ENCODE measurements around the gene MAPK14.

MAPK14 gene

GRCh38 chr6:36102853-36103252 lies 75.2 kb downstream of the MAPK14 start:
- no peak for DNase-seq (ENCODE audit: low read depth)

DNA sequence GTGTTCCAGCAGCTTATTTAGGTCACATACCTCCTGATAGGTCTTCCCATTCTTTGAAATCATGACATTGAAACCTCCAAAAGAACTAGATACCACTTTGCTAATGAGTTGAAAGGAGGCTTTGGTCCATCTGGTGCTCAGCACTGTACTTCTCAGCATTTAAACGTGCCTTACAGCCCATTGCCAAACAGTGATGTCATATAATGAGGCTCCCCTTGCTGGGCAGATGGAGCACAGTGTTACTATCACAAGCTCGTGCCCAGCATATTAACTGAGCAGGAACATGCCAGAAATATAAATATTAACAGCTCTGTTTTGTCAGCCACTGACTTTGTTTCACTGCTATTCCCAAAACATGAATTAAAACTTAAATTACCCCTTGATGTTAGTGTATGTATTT lies 77.2 kb downstream of the MAPK14 start:
- no peak for DNase-seq (ENCODE audit: low read depth)

- no peak for DNase-seq (ENCODE audit: low read depth)
These were observed 81.5 kb downstream of the MAPK14 start for GRCh38 chr6:36109092-36109491.

- DNase-seq (ENCODE audit: low read depth): no peak
These were observed 82.4 kb downstream of the MAPK14 start for GRCh38 chr6:36110050-36110449.

DNA sequence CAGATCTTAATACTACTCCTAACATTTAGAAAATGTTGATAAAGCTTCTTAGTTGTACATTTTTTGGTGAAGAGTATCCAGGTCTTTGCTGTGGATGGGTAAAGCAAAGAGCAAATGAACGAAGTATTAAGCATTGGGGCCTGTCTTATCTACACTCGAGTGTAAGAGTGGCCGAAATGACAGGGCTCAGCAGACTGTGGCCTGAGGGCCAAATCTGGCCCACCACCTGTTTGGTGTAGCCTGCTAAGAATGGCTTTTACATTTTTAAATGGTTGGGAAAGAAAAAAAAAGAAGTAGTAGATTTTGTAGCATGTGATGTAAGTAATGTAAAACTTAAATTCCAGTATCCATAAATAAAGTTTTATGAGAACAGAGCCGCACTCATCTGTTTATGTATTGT lies 83.3 kb downstream of the MAPK14 start:
- DNase-seq (ENCODE audit: low read depth): no peak

GRCh38 chr6:36111526-36111925 lies 83.9 kb downstream of the MAPK14 start:
- no peak for DNase-seq (ENCODE audit: low read depth)

DNA sequence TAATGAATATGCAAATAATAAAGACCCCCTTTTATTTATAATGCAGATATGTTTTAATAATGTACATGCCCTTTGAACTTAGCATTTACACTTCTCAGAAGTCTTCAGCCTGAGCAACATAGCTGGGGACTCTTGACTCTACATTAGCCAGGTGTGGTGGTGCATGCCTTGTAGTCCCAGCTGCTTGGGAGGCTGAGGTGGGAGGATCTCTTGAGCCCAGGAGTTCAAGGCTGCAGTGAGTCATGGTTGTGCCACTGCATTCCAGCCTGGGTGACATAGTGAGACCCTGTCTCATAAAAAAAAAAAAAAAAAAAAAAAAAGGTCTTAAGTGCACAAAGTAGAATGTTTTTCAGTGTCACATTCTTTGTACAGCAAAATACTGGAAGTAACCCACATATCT lies 85.4 kb downstream of the MAPK14 start:
- DNase-seq (ENCODE audit: low read depth): no peak

GRCh38 chr6:36113703-36114102 lies 86.1 kb downstream of the MAPK14 start:
- DNase-seq (ENCODE audit: low read depth): no peak

GRCh38 chr6:36114798-36115408 lies 87.3 kb downstream of the MAPK14 start:
- DNase-seq (ENCODE audit: low read depth): no peak

DNA sequence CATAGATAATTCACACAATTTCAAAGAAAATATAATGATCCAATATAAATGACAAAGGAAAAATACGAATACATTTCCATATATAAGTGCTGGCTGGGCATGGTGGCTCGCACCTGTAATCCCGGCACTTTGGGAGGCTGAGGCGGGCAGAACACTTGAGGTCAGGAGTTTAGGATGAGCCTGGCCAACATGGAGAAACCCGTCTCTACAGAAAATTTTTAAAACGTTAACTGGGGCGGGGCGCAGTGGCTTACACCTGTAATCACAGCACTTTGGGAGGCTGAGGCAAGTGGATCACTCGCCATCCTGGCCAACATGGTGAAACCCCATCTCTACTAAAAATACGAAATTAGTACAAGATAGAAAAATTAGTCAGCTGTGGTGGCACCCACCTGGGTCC lies 87.8 kb downstream of the MAPK14 start:
- DNase-seq (ENCODE audit: low read depth): no peak

DNA sequence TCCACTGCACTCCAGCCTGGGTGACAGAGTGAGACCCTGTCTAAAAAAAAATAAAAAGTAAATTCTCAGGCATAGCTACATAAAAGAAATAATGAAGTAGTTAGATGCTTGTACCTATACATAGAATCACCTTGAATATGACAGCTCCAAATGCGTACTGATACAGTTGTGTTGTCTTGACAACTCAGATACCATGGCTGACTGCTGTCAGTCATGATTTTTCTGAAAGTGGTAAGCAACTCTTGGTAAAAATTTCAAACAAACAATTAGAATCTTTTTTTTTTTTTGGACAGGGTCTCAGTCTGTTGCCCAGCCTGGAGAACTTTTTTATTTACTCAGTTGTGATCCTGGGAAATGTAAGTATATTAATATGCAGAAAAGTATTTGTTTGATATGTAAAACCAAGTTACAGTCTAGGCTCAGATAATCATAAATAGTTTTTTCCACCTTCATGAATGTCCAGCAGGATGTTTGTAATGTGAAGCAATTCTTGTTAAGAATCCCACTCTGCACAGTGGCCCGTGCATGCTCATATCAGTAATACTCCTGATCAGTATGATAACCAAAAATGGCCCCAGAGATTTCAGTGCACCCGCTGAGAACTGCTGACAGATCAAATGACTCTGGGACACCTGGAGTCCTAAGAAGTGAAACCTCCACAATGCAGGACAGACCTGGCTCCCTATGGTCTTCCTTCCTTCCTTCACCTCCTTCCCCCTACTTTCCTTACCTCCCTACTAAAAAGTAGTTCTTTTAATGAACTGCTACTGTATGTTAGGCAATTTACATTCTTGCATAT lies 88.7 kb downstream of the MAPK14 start:
- DNase-seq (ENCODE audit: low read depth): no peak

GRCh38 chr6:36116943-36117342 lies 89.3 kb downstream of the MAPK14 start:
- no peak for DNase-seq (ENCODE audit: low read depth)

GRCh38 chr6:36117658-36118549 lies 90.3 kb downstream of the MAPK14 start:
- DNase-seq (ENCODE audit: low read depth): no peak

DNA sequence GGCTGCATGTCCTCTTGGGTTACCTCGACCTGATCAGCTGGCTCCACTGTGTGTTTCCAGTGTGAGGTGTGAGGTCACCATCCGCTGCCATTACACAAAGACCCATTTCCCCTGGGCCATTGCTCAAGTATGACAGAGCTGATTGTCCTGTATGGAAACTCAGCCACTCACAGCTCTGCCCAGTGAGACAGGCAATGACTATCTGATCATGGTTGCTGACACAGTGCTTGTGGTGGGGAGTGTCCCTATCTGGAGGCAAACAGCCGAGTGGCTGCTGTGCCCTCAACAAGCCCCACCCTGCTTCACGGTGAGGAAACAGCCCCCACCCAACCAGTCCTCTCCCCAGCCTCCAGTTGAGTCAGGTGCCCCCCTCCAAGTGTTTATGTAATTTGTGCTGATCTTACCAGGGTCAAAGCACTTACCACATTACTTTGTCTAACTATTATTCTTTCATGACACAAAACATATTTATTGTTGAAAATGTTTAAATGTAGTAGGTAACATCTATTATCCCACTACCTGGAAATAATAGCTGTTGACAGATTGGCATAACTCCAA lies 91.0 kb downstream of the MAPK14 start:
- DNase-seq (ENCODE audit: low read depth): peak; percentile 58

- no peak for DNase-seq (ENCODE audit: low read depth)
These were observed 91.6 kb downstream of the MAPK14 start for GRCh38 chr6:36119209-36119608.

- no peak for DNase-seq (ENCODE audit: low read depth)
These were observed 92.4 kb downstream of the MAPK14 start for GRCh38 chr6:36120018-36120417.

- DNase-seq (ENCODE audit: low read depth): peak; percentile 57
These were observed 92.9 kb downstream of the MAPK14 start for GRCh38 chr6:36120539-36120938.

- DNase-seq (ENCODE audit: low read depth): no peak
These were observed 93.6 kb downstream of the MAPK14 start for GRCh38 chr6:36120979-36121786.

- no peak for DNase-seq (ENCODE audit: low read depth)
These were observed 94.3 kb downstream of the MAPK14 start for GRCh38 chr6:36121787-36122494.

GRCh38 chr6:36122495-36123269 lies 95.1 kb downstream of the MAPK14 start:
- no peak for DNase-seq (ENCODE audit: low read depth)
